CD4-positive, alpha-beta T cell treated with Interleukin-12 subunit alpha and Interleukin-12 subunit beta, for 1 hour (primary cell): Measurements from ENCODE around the gene FAM13A.
"Not testable (repeated sequence)": the region's sequence is repeated elsewhere in the genome, so short reads cannot be mapped to it uniquely, and the experiment has no call there.

Source experiments
- DNase-seq: peaks from one replicate; pipeline ENCODE4 v3.0.0-alpha.2; 2020

The FAM13A gene

GRCh38 chr4:89039730-89040338 is 17.2 kb downstream of the FAM13A start:
- no peak for DNase-seq

GRCh38 chr4:89036535-89036934 is 20.4 kb downstream of the FAM13A start:
- no peak for DNase-seq

- DNase-seq, result no peak
These were observed 25.7 kb downstream of the FAM13A start for GRCh38 chr4:89031272-89031671.

- peak; percentile 36 for DNase-seq
These were observed 27.4 kb downstream of the FAM13A start for GRCh38 chr4:89029591-89029990.

GRCh38 chr4:89026542-89026941 is 30.4 kb downstream of the FAM13A start:
- DNase-seq, result peak; percentile 1

- peak; percentile 80 for DNase-seq
These were observed 32.8 kb downstream of the FAM13A start for GRCh38 chr4:89024051-89024675.

- DNase-seq, result no peak
These were observed 33.8 kb downstream of the FAM13A start for GRCh38 chr4:89023140-89023539.

GRCh38 chr4:89022426-89023128 is 34.4 kb downstream of the FAM13A start:
- DNase-seq, result no peak

GRCh38 chr4:89021684-89022083 is 35.3 kb downstream of the FAM13A start:
- no peak for DNase-seq

- DNase-seq, result no peak
These were observed 35.9 kb downstream of the FAM13A start for GRCh38 chr4:89021062-89021461.

- not testable (repeated sequence) for DNase-seq
These were observed 42.1 kb downstream of the FAM13A start for GRCh38 chr4:89014897-89015296.

- no peak for DNase-seq
These were observed 47.1 kb downstream of the FAM13A start for GRCh38 chr4:89009761-89010369.

GRCh38 chr4:89009115-89009514 is 47.9 kb downstream of the FAM13A start:
- no peak for DNase-seq

GRCh38 chr4:89008166-89008565 is 48.8 kb downstream of the FAM13A start:
- no peak for DNase-seq

- DNase-seq, result no peak
These were observed 49.5 kb downstream of the FAM13A start for GRCh38 chr4:89007338-89007939.

- no peak for DNase-seq
These were observed 50.7 kb downstream of the FAM13A start for GRCh38 chr4:89006307-89006706.

- DNase-seq, result not testable (repeated sequence)
These were observed 51.9 kb downstream of the FAM13A start for GRCh38 chr4:89005066-89005465.

GRCh38 chr4:89001647-89002445 is 55.1 kb downstream of the FAM13A start:
- DNase-seq, result no peak

- DNase-seq, result no peak
These were observed 56.1 kb downstream of the FAM13A start for GRCh38 chr4:89000844-89001360.

- DNase-seq, result no peak
These were observed 56.6 kb downstream of the FAM13A start for GRCh38 chr4:89000382-89000781.

- no peak for DNase-seq
These were observed 57.5 kb downstream of the FAM13A start for GRCh38 chr4:88999392-88999930.

GRCh38 chr4:88998891-88999290 is 58.1 kb downstream of the FAM13A start:
- DNase-seq, result no peak
